OCI-LY7 (cell line): ENCODE data around the gene TSPAN5. TPM values are rescaled to one million over a fixed set of nuclear protein-coding genes. Genes with fewer than 3 reads are reported as not detected.

ENCODE experiments used
- BruUV-seq: library from RNA; stranded (reverse); fragments of 400-500 nt; replicated peaks from 2 replicates; lab custom pipeline; 2021; lab: Mats Ljungman, UMichigan
- CTCF ChIA-PET: fragments of 300-600 bp; sonication (Branson Sonifier 250); formaldehyde crosslinking; loops from one replicate; lab custom pipeline; 2022; ENCODE audit warnings: antibody characterized with exemption; ENCODE audit not compliant: unreplicated experiment; lab: Charles Lee
- POLR2A ChIA-PET: fragments of 300-600 bp; sonication (Branson Sonifier 250); formaldehyde crosslinking; loops from one replicate; lab custom pipeline; 2022; ENCODE audit warnings: antibody characterized with exemption; lab: Charles Lee
- DNase-seq: peaks from one replicate; pipeline ENCODE4 v3.0.0-alpha.2; 2015; ENCODE audit warnings: low spot score
- H2AFZ ChIP-seq: fragments of 200-600 bp; sonication (generic), shearing (Covaris generic); 2 replicates; pipeline ENCODE4 v1.6.1; 2014; ENCODE audit warnings: mild to moderate bottlenecking, antibody characterized with exemption, low read length, moderate library complexity
- H3K27ac ChIP-seq: fragments of 200-600 bp; sonication (generic); 2 replicates; pipeline ENCODE4 v1.5.1; 2014; ENCODE audit warnings: mixed run types, low read depth, mild to moderate bottlenecking, moderate library complexity, low read length, inconsistent platforms; ENCODE audit not compliant: poor library complexity, severe bottlenecking
- H3K36me3 ChIP-seq: fragments of 200-600 bp; sonication (generic); 2 replicates; pipeline ENCODE4 v1.6.1; 2014; ENCODE audit warnings: mild to moderate bottlenecking, antibody characterized with exemption, low read length, moderate library complexity, mixed read lengths; ENCODE audit not compliant: insufficient read depth
- H3K4me1 ChIP-seq: fragments of 200-600 bp; sonication (generic); 2 replicates; pipeline ENCODE4 v1.5.1; 2014; ENCODE audit warnings: mild to moderate bottlenecking, low read length; ENCODE audit not compliant: insufficient read depth, poor library complexity, severe bottlenecking
- H3K4me2 ChIP-seq: fragments of 200-600 bp; sonication (generic); 2 replicates; pipeline ENCODE4 v1.6.1; 2014; ENCODE audit warnings: mild to moderate bottlenecking, low read length
- H3K4me3 ChIP-seq: fragments of 200-600 bp; sonication (generic); 2 replicates; pipeline ENCODE4 v1.5.1; 2014; ENCODE audit warnings: mild to moderate bottlenecking, low read depth, low read length; ENCODE audit not compliant: poor library complexity, severe bottlenecking
- H3K79me2 ChIP-seq: fragments of 200-600 bp; sonication (generic); 2 replicates; pipeline ENCODE4 v1.6.1; 2016; ENCODE audit warnings: low read depth, mild to moderate bottlenecking, low read length, moderate library complexity, mixed read lengths; ENCODE audit not compliant: insufficient read depth
- H3K9me2 ChIP-seq: fragments of 200-600 bp; sonication (generic); 2 replicates; pipeline ENCODE4 v1.6.1; 2016; ENCODE audit warnings: mild to moderate bottlenecking, low read length, mixed read lengths; ENCODE audit not compliant: insufficient read depth
- H3K9me3 ChIP-seq: fragments of 200-600 bp; sonication (generic); 2 replicates; pipeline ENCODE4 v1.6.1; 2014; ENCODE audit warnings: mild to moderate bottlenecking, mixed run types, low read length, mixed read lengths
- H4K20me1 ChIP-seq: fragments of 200-600 bp; sonication (generic); 2 replicates; pipeline ENCODE4 v1.6.1; 2014; ENCODE audit warnings: mild to moderate bottlenecking, antibody characterized with exemption, low read length, moderate library complexity, mixed read lengths; ENCODE audit not compliant: insufficient read depth
- CTCF ChIP-seq: fragments of 200-600 bp; sonication (generic); conservative IDR thresholded peaks from 2 replicates; pipeline ENCODE4 v1.5.1; 2014; ENCODE audit warnings: mild to moderate bottlenecking, antibody characterized with exemption, low read length, moderate library complexity, mixed read lengths
- EZH2phosphoT487 ChIP-seq: fragments of 200-600 bp; sonication (generic); IDR thresholded peaks from 2 replicates; pipeline ENCODE4 v1.6.1; 2018; ENCODE audit warnings: low read depth, borderline replicate concordance, mild to moderate bottlenecking, mixed run types, antibody characterized with exemption, low read length, moderate library complexity, mixed read lengths
- intact Hi-C: fragments of 100-400 bp; cut with micrococcal nuclease; formaldehyde crosslinking; loops from one replicate; pipeline ENCODE4 v1.10.0; 2022; ENCODE audit not compliant: unreplicated experiment
- total RNA-seq, 2 experiments: library from RNA; depleted of rRNA in 1 of 2; stranded (reverse); fragments of >200 nt in 1 of 2; shearing (Covaris generic) in 1 of 2; gene quantifications; 2 replicates each; pipeline ENCODE4 v1.2.3, GENCODE V29; 2014 to 2022

The TSPAN5 gene
- total RNA-seq, 2 experiments from 2014 or later: not detected

- H3K9me2 ChIP-seq: no peaks in the 10 kb centered on the region
- H4K20me1 ChIP-seq: no peaks in the 10 kb centered on the region
- ChIA-PET POLR2A (no interaction called here), CTCF (no interaction called here)
- TF ChIP-seq EZH2phosphoT487 (no peak), CTCF (no peak)
- H3K36me3 ChIP-seq: no peaks in the 10 kb centered on the region
- no peak overlapping the region for H2AFZ ChIP-seq
- intact Hi-C loops: no loop called here
- H3K4me1 ChIP-seq: no peaks in the 10 kb centered on the region
- no peak overlapping the region for H3K27ac ChIP-seq
- H3K79me2 ChIP-seq: no peaks in the 10 kb centered on the region
- BruUV-seq: no TSS peak
- H3K4me2 ChIP-seq: no peak overlapping the region
- H3K4me3 ChIP-seq: no peak overlapping the region
- H3K9me3 ChIP-seq: no peaks in the 10 kb centered on the region
- DNase-seq: no peak
Measured at GRCh38 chr4:98610926-98611676, 47.3 kb downstream of the TSPAN5 start.

GRCh38 chr4:98610431-98610830 lies 48.0 kb downstream of the TSPAN5 start:
- ChIA-PET POLR2A (no interaction called here), CTCF (no interaction called here)
- H3K79me2 ChIP-seq: no peaks in the 10 kb centered on the region
- no peaks in the 10 kb centered on the region for H4K20me1 ChIP-seq
- no peak overlapping the region for H3K27ac ChIP-seq
- BruUV-seq: no TSS peak
- no peak overlapping the region for H3K4me3 ChIP-seq
- intact Hi-C loops: no loop called here
- H3K9me2 ChIP-seq: no peaks in the 10 kb centered on the region
- H3K4me1 ChIP-seq: no peaks in the 10 kb centered on the region
- no peaks in the 10 kb centered on the region for H3K9me3 ChIP-seq
- H3K36me3 ChIP-seq: no peaks in the 10 kb centered on the region
- no peak overlapping the region for H2AFZ ChIP-seq
- TF ChIP-seq CTCF: no peak
- TF ChIP-seq EZH2phosphoT487: no peak
- H3K4me2 ChIP-seq: no peak overlapping the region
- no peak for DNase-seq

DNA sequence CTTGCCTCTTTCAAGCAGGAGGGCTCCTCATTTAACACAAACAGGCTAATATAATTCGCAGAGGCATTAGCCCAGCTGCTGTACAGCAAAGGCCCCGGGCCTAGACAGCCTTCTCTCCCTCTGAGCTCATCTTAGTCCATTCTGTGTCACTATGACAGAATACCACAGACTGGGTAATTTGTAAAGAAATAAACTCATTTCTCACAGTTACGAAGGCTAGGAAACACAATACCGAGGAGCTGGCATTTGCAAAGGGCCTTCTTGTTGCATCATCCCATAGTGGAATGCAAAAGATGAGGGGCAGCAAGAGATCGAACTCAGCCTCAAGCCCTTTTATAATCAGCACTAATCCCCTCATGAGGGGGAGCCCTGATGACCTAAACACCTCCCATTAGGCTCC lies 48.5 kb downstream of the TSPAN5 start:
- CTCF ChIA-PET: no interaction called here
- Histone ChIP-seq H3K4me1 (no peaks in the 10 kb centered on the region), H3K36me3 (no peaks in the 10 kb centered on the region), H2AFZ (no peak overlapping the region), H4K20me1 (no peaks in the 10 kb centered on the region), H3K9me3 (no peaks in the 10 kb centered on the region), H3K4me3 (no peak overlapping the region), H3K27ac (no peak overlapping the region), H3K79me2 (no peaks in the 10 kb centered on the region), H3K9me2 (no peaks in the 10 kb centered on the region), H3K4me2 (no peak overlapping the region)
- no peak for DNase-seq
- no peak for TF ChIP-seq CTCF
- TF ChIP-seq EZH2phosphoT487: no peak
- intact Hi-C loops: no loop called here
- POLR2A ChIA-PET: no interaction called here
- no TSS peak for BruUV-seq
